GM19239 (cell line): ENCODE measurements around the gene ACP6.

ENCODE experiments used
- DNase-seq: peaks from one replicate; pipeline ENCODE4 v3.0.0; 2011; ENCODE audit warnings: low spot score; ENCODE audit not compliant: insufficient read length
- FAIRE-seq: peaks from 2 replicates; lab custom pipeline; 2011; peaks lifted over from hg19 to GRCh38; lab: Jason Lieb, UNC

Gene ACP6

DNA sequence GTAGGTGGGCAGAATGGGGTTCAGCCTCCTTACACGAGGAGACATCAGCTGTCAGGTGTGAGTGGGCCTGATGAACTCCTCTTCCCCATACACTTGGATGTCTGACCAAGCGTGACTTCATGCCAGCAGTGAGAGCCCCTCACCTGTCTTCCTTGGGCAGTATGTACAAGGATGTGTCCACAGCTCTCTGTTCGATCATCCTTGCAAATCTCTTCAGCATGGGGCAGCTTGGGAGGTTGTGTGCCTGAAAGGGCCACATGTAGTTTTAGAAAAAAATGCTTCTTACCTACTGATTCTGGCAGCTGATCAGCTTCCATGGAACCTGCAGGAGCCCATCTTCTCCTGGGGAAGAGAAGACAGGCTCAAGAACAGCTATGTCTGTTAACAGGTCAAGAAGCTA lies 18.0 kb downstream of the ACP6 start:
- DNase-seq (no peak), FAIRE-seq (no peak)

- FAIRE-seq = no peak
Measured at GRCh38 chr1:147651466-147651865, 18.9 kb downstream of the ACP6 start.

GRCh38 chr1:147648933-147649332 lies 21.4 kb downstream of the ACP6 start:
- FAIRE-seq (no peak), DNase-seq (no peak)

More at GRCh38 chr1:147651466-147651865, 18.9 kb downstream of the ACP6 start:
- no peak for DNase-seq

GRCh38 chr1:147647796-147648633 lies 22.3 kb downstream of the ACP6 start:
- FAIRE-seq (no peak), DNase-seq (no peak)

DNA sequence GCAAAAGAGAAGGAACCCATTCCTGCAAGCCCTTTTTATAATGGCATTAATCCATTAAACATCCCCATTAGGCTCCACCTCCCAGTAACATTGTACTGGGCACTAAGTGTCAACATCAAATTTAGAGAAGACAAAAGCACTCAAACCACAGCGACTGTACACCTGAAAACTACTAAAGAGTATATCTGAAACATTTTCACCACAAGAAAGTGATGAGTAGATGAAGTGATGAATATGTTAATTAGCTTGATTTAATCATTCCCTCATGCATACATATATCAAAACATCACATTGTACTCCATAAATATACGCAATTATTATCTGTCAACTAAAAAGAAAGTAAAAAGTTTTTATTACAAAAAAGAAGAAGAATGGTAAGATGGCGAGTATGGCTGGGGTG lies 26.4 kb downstream of the ACP6 start:
- FAIRE-seq (no peak), DNase-seq (no peak)

DNA sequence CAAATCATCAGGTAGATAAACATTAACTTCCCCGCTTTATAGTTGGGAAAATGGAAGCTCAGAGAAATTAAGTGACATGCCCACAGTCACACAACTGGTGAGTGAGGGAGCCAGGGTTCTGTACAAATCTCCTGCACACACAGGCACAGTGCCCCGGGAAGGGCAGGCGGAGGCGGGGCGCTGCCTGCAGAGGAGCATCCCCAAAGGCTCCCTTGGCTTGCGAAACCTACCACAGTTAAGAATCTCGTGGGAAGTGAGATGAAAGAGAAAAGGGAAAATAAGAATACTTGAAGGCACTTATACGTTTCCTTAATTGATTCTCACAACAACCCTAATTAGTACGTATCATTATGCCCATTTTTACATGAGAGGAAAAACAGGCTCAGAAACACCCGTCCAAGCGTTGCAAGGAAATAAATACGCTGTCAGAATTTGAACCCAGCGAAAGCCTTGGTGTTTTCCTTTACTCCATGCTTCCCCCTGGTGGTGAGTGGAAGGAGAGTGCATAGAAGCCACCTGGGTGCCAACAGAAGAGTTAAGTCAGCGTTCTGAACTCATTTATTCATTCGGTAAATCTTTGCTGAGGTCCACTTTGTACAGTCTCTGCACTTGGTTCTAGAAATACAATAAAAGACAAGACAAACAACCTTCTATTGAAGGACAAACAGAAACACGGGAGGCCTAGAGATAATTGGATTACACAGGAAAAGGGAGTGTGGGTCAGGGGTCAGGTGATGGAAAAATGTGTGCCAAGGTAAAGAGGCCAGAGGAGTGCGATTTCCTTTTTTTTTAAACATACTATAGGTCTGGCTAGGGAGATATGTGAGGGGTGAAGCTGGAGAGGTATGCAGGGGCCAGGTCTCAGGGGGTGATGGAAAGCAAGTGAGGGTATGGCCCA lies 28.4 kb downstream of the ACP6 start:
- DNase-seq (no peak), FAIRE-seq (peak; percentile 60)

DNA sequence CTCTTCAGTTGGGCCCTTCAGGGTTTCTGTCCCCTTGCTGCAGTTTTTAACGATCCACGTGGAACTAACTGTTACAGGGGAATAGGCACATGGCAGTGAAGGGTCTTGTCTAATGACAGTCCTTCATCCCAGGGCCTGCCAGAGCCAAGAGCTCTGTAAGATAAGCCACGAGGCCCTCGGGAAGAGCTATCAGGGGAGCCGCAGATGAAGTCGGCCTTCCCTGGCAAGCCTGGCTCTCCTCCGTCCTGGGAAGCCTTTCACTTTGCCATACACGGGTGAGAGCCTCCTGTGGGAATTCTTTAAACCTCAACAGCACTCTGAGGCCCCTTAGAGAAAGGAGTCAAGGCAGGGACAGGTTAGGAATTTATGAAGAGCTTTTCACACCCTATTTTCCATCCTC lies 29.0 kb downstream of the ACP6 start:
- DNase-seq (no peak), FAIRE-seq (no peak)

GRCh38 chr1:147640553-147641165 lies 29.7 kb downstream of the ACP6 start:
- FAIRE-seq (peak; percentile 69), DNase-seq (peak; percentile 71)

DNA sequence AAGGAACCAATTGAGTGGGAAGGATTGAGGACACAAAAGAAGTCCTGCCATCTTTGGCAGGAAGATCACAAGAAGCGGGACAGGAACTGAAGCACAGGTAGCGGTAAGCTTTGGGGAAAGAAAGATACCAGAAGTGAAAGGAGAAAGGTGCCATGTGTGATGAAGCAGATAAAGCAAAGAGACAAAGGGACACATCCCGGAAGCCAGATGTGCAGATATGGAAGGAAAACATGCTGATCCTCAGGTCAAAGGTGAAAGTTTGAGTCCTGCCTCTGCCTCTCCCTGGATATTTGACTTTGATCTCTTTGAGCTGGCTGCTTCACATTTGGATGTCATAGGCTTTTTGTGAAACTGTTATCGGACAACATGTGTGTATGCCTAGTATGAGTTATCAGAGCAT lies 34.0 kb downstream of the ACP6 start:
- FAIRE-seq (no peak), DNase-seq (no peak)

- FAIRE-seq (no peak), DNase-seq (no peak)
Measured at GRCh38 chr1:147635342-147635741, 35.0 kb downstream of the ACP6 start.

- DNase-seq (no peak), FAIRE-seq (no peak)
Measured at GRCh38 chr1:147634645-147635044, 35.7 kb downstream of the ACP6 start.

DNA sequence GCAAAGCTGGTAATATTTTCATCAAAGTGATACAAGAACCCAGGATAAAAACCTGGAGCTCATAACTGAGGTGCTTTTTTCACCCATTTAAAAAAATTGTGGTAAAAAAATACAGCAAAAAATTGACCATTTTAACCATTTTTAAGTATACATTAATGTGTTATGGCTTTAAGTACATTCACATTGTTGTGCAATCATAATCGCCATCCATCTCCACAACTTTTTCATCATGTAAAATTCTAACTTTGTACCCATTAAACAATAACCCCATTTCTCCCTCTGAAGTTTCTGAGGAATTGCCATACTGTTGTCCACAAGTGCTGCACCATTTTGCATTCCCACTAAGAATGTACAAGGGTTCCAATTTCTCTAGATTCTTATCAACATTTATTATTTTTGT lies 36.6 kb downstream of the ACP6 start:
- DNase-seq = no peak
- FAIRE-seq = no peak

- DNase-seq (no peak), FAIRE-seq (no peak)
Measured at GRCh38 chr1:147631839-147632238, 38.5 kb downstream of the ACP6 start.

- DNase-seq = no peak
- FAIRE-seq = no peak
Measured at GRCh38 chr1:147630447-147630846, 39.9 kb downstream of the ACP6 start.

- FAIRE-seq (no peak), DNase-seq (no peak)
Measured at GRCh38 chr1:147630022-147630421, 40.3 kb downstream of the ACP6 start.

DNA sequence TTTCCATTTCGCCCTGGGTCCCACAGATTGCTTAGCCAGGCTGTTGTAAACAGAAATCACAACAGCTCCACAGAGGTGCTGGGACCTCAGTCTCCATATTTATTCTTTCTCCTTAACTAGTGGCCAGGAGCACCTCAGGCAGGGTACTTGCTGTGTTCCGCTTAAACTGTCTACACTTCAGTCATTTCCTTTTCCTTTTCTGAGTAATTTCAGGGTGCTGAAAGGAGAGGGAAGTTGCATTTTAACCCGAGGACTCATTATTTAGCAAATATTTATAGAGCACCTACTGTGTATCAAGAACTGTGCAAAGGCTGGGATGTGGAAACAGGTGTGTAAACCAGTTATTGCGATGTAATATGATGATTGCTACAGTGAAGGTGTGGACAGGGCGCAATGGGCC lies 41.9 kb downstream of the ACP6 start:
- FAIRE-seq (no peak), DNase-seq (no peak)

DNA sequence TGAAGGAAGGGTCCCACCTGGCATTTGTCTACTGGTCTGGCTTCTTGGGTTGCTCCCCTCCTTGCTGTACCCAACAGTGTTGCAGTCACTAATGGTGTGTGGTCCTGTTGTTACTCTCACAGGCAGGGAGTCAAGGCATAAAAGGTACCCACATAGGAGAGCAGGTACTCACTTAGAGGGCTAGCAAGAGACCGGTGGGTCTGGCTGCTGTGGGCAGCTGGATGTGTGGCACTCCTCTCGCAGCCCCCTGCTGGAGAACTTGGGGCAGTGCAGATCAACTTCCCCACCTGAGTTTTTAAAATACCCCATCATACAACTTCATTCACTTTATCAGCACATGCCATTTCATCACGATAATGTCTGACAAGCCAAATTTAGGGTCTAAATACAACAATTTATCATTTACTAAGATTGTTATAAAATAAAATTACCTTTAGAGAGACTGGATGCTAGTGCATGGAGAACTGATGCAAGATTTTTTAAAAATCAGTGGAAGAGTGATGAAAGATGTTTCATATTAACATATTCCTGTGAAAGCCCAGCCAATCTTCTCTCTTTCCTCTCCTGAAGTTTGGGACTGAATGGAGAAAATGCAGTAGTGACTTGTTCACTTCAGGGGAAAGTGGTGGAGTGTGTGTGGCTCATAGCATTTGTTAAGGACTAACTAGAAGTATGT lies 42.8 kb downstream of the ACP6 start:
- DNase-seq (peak; percentile 66), FAIRE-seq (peak; percentile 62)

DNA sequence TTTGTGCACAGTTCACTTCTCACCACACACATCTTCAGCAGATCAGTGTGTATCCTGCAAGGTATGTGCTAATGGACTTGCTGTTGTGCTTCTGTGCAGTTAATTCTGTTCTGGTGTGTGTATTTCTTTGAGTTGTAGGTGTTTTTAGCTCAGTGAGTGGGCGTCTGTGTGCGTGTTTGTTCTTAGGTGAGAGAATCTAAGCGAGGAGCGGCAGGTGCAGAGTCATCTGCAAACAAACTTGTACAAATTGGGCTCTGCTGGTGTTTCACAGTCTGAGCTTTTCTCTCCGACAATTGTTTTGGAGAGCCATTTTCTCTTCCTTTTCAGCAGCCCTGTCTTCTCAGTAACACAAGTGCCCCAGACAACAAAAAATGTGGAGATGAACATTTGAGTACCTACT lies 43.6 kb downstream of the ACP6 start:
- DNase-seq (no peak), FAIRE-seq (no peak)

- no peak for DNase-seq
- FAIRE-seq = no peak
Measured at GRCh38 chr1:147626291-147626690, 44.0 kb downstream of the ACP6 start.

GRCh38 chr1:147625362-147625995 lies 44.8 kb downstream of the ACP6 start:
- DNase-seq = no peak
- FAIRE-seq = no peak
